GM18502 (cell line): Measurements from ENCODE around the gene BCL11A.
A peak's percentile ranks its signal among the peaks of the same experiment; 100 is the strongest.

ENCODE experiments used
- ATAC-seq: cut with Tn5 transposase; IDR thresholded peaks from one replicate; pipeline ENCODE4 v1.9.1; 2021; ENCODE audit warnings: mild to moderate bottlenecking; ENCODE audit not compliant: unreplicated experiment, poor library complexity

The BCL11A gene

DNA sequence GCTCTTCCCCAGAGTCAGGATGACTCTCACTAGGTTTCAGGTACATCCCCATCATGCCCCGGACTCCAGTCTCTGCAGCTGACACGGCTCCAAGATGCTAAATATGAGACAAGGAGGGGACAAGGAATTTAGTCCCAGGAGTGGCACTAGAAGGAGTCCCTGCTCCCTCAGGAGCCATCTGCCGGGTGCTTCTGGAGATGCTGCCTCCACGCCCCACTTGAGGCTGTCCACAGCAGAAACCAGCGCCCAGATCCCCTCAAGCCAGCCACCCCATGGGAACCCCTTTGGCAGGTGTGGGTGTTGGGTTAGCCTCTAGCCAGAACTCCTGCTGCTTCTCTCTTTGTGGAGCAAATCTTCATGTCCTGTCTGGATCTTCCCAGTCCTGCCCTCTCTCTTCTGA is 40.3 kb downstream of the BCL11A start:
- no peak for ATAC-seq

DNA sequence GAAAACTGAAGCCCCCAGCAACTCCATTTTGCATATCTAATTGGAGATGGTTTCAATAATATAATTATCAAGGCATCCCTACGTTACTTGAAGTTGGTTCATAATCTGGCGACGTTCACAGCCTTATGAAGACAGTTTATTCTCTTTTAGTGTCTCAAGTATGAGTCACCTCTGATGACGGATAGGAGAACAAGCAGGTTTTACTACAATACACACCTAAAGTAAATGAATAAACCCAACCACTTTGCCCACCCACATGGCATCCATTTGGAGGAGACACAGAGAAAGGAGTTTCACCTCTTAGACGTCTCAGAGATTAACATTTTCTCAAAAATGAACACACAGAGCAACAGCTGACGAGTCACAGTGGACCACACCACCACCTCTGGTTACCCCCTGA is 40.8 kb downstream of the BCL11A start:
- no peak for ATAC-seq

DNA sequence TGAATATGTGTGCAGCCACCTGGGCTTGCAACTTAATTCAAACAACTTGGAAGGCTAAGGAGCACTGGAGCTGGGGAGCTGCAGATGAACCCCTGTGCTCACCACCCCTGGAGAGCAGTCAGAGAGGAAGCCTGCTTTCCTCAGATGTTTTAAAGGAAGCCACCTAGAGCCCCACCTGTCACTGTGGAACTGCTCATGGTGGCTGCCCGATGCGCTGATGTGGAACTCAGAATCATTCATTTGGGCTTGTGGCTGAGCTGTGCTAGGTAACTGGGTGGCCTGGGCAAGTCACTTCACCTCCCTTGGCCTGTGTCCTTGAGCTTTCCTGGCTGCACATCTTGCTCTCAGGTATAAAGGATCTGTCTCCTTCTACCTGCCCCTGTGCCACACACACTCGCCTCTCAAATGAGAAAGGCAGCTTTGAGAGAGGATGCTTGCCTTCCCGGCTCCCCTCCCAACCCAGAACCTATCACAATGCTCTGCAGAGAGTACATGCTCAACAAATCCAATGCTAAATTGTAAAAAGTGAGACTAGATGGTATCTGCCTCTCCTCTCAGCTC is 41.3 kb downstream of the BCL11A start:
- peak; percentile 34 for ATAC-seq

DNA sequence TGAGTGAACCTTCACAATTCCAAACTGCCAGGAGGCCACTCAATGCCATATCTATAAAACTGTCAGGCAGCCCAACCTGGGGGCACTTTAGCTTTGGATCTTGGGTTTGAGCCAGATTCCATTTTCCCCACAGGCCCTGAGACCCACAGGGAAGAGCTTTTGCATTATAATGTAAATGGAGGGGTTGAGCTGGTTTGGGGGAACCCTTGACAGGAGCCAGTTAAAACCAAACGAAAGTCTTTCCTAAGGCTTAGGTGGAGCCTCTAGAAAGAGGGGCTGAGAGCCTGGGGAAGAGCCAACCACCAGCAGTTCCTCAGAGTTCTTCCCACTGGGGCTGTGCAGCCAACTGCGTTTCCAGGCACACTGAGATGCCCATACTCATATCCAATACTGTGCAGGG is 42.7 kb downstream of the BCL11A start:
- no peak for ATAC-seq

DNA sequence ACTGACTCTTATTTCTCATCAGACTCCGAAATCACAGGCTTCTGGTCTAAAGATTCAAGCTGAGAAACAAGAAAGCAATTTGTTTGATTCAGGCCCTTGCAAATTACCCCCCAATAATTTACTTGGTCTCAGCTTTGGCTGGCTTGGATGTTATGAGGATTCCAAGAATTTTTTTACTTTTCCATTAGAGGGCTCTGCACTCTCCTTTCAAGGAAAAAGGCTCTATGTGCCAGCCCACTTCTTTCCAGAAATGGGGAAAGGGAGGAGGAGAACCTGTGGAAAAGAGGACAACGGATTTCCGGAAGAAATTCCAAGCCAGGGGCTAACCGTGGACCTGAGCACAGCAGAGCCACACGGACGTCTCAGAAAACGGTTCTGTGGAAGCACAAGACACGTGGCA is 44.4 kb downstream of the BCL11A start:
- ATAC-seq, result no peak

DNA sequence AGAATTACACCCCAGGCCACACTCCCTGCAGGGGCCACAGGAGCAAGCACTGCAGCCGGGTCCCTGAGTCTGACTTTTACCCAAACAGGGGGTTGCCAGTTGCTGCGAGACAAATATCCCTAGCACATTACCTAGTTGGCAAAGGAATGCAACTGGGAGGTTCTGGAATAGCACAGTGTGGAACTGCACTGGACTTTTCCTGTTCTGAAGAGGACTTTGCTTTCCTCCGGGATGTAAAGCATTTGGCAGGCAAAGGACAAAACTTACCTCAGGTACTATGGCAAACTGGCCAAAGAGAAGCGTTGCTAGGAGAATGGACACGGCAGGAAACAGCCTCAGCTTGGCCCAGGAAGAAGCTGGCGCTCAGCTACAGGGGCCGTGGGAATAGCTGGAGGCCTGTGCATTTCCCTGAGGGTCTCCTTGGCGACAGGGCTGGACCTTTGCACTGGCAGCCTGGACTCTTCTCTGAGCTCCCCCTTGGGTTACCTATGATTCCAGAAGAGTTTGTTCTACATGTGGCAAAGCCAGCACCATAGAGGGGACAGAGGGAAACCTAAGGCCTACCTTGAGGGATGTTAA is 45.0 kb downstream of the BCL11A start:
- no peak for ATAC-seq

DNA sequence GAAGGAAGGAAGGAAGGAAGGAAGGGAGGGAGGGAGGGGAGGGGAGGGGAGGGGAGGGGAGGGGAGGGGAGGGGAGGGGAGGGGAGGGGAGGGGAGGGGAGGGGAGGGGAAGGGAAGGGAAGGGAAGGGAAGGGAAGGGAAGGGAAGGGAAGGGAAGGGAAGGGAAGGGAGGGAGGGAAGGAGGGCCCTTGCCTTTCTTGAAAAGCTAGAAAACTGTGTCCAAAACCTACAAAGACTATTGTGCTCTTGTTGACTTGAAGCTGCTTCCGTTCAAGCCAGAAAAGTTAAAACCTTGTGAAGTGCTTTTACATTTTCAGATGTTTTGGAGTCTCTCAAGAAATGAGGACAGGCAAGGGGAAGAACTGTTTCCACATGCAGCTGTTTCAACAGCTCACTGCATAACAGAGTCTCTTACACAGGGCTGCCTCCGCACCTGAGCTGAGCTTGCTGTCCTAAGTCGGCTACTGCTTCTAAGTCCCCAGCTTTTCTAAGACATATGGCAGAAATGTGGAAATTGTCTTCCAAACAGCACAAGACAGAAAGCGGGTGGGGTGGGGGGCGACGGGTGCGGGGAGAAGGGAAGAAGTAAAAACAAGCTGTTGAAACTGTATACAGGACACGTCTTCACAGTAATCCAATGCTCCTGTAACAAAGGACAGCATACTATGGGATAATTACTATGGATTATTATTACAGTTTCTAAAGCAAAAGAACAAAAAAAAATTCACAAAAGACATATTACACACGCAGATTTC is 46.1 kb downstream of the BCL11A start:
- no peak for ATAC-seq

DNA sequence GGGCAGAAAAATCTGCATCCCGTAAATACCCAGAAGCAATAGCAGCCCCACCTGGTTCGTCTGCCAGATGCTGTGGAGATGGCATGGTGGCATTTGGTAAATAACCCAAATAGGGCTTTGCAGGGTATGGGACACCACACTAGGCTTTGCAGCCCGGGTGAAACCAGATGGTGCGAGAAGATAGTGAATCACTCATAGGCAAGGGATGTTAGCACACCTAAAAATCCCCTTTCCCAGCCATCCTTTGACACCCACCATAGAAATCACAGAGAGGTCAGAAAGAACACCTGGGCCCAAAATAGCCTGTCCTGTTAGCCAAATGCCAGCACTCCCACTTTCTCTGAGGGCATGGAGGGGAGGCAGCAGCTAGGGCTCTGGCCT is 47.6 kb downstream of the BCL11A start:
- peak; percentile 63 for ATAC-seq

DNA sequence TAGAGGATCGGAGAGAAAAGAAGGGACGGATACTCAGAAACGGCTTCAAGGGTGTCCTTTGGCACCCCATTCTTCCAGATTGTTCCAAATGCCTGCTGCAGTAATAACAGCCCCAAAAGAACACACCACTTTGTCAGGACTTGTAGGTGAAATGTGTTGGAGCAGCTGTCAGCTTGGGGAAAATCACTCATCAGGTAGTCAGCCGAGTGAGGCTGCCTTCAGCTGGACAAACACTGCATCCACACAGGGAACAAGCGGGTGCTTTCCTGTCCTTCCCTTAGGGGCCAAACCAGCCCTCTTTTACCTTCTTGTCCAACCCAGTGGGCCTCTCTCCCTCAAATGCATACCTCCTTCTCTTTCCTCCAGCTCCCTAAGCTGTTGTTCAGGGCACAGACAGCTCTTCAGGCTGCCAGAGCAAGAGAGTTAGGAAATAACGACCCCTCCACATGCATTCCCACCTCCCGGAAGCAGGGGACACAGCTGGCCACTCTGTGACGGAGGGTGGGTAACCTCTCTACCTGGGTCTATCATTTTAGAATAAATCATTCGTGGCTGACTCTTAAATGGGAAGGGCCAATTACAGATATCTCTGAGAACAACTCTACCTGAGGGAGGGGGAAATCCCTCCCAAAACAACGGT is 48.1 kb downstream of the BCL11A start:
- ATAC-seq, result peak; percentile 9

DNA sequence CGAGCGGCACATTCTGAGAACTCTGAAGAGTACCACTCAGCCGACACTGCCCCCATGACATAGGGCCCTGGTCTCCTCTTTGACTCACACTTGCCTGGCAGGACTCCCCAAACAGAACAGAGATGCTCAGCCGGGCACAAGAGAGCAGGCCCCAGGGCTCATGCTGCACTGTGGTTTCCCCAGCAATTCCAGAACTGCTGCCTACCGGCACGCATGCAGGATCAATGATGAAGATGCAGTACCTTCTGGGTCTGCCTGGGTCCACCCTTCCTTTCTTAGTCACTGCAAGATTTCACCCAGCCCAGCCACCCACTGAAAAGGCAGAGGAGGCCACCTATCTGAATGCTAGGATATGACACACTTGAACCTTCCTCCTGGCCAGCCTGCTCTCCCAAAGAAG is 49.4 kb downstream of the BCL11A start:
- no peak for ATAC-seq

DNA sequence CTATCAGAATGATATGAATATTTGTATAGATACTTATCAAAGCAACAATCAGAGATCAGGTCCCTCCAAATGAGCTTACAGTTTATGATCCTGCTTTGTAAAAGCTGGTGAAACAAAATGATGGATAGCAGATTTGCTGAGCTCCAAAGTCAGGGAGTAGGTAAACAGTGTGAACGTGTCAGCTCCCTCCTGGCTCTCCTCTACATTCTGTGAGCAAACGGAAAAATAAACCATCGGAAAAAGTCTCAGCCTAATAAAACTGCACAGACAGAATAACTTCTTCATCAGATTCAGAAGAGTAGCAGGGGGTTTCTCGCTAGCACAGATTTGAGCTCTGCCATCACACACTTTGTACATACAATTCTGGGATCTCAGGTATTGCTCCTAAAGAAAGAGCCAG is 51.3 kb downstream of the BCL11A start:
- ATAC-seq, result no peak

DNA sequence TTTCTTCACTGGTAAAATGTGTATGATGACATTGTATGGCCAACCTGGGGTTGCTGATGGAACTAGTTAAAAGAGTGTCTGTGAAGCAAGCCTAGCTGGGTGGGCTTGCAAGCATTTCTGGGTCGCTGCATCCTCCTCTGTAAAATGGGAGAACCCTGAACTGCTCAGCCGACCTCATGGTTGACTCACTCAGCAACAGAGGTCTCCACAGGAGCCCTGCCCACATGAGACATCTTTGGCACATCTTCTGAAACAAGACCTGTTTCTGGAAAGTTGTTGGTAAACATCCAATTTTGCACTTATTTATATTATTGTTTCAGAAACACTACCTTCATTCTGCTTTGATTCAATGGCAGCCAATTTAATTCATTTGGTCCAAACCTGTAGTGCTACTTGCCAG is 52.6 kb downstream of the BCL11A start:
- no peak for ATAC-seq

DNA sequence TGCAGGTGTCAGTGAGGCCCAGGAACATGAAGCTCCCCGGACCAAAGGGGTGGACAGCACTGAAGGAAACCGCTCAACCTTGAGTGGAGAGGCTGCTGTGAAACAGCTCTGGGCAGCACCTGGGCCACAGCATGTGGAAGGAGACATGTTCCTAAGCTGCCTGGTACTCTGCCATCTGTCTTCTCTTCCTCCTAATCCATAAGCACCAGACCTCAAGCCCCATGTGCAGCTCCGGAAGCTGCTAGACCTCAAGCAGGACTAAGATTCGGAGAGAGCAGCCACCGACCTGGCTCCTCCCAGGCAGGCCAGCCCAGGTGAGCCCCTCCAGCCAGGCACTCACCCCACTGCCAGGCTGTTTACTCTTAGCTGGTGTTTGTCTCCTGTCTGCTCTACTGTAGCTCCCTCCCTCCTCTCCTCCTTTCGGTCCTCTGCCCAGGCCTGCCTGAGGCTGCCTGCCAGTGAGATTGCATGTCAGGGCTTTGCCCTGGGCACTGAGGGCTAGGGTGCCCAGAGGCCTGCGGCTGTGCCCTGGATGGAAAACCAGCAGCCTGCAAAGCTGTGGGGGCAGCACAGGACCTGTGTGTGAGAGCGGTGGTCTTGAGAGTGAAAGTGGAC is 53.7 kb downstream of the BCL11A start:
- ATAC-seq, result no peak

DNA sequence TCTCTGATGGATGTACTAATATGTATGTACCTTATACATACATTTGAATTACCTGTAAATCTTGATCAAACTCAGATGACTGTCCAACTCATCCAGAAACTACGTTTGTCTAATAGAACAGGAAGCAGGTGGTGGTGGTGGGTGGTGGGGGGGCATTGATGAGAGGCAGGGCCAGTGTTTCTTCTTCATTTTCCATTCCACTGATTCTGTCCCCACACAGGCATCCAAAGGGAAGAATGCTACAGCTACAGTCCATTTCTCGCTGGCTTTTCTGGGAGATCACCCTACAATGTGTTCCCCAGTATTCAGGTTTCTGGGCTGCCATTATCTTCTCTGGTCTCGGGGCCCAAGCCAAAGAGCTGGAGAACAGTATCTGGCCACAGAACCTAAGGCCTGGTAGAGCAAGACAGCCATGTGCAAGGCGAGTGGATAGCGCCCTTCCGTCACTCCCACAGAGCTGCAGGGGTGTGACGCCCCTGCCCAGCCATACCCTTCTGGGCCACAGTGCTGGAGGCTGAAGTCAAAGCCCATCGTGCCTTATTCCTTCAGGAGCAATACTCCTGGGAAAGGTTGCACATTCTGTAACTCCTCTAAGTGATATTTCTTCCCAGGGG is 54.5 kb downstream of the BCL11A start:
- peak; percentile 63 for ATAC-seq

DNA sequence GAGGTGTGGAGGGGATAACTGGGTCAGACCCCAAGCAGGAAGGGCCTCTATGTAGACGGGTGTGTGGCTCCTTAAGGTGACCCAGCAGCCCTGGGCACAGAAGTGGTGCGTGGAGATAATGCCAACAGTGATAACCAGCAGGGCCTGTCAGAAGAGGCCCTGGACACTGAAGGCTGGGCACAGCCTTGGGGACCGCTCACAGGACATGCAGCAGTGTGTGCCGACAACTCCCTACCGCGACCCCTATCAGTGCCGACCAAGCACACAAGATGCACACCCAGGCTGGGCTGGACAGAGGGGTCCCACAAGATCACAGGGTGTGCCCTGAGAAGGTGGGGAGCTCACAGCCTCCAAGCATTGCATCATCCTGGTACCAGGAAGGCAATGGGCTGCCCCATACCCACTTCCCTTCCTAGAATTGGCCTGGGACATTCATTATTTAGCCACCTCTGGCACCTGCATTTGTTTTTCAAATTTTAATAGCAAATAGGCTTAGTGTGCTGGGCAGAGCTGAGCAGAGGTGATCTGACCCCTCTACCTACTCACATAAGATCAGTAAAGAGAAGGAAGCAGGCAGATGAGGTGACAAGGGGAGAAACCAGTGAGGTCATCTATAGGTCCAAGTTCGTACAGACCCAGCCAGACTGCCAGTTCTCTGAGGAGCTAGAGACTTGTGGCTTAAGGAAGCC is 55.2 kb downstream of the BCL11A start:
- no peak for ATAC-seq

DNA sequence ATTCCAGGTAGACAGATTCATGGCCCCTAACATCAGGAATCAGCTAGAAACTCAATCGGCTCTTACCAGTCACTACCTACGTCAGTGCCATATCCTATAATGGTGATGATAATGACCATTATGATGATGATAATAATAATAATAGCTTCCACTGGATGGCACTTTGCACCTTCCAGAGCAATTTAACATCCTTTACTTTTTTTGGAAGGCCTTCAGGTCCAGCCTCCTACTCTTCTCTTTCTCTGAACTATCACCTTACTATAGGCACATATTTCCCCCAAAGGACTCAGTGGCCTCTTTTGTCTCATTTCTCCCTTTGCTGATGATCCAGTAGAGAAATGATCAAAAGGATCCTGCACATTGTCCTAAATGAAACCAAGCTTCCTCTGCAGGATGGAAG is 56.0 kb downstream of the BCL11A start:
- ATAC-seq, result no peak

DNA sequence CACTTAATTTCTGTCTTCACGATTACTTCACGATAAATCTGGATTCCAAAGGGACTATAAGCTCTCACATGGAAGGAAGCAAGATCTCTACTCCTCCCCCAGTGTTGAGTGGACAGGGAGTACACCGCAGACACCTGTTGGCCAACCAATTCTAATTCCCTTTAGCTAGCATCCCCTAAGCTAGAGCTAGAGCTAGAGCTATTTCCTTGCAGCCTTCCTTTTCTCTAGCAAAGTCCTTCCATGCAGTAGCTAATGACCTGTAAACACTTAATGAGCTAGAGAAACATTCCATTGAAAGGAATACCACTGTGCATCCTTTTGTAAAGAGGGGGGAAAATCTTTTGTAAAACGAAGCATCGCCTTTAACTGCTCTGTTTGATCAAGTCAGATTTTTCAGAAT is 56.5 kb downstream of the BCL11A start:
- ATAC-seq, result no peak

DNA sequence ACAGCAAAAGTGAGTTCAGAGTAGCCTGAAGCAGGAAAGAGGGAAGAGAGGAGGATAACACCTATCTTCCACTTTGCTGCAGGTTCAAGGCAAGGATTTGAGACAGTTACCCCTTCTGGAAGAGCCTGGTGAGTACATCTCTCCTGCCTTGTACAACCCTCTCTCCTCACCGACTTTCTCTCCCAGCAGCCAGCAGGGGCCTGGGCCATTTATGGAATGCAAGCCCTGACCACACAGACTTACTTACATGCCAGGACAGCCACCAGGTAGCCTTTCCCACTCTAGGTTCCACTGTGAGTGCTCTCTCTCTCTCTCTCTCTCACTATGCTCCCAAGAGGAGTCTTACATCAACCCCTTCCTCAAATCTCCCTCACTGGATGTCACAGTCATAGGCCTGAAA is 57.0 kb downstream of the BCL11A start:
- no peak for ATAC-seq

DNA sequence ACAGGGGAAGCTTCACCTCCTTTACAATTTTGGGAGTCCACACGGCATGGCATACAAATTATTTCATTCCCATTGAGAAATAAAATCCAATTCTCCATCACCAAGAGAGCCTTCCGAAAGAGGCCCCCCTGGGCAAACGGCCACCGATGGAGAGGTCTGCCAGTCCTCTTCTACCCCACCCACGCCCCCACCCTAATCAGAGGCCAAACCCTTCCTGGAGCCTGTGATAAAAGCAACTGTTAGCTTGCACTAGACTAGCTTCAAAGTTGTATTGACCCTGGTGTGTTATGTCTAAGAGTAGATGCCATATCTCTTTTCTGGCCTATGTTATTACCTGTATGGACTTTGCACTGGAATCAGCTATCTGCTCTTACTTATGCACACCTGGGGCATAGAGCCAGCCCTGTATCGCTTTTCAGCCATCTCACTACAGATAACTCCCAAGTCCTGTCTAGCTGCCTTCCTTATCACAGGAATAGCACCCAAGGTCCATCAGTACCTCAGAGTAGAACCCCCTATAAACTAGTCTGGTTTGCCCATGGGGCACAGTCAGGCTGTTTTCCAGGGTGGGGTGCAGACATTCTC is 58.3 kb downstream of the BCL11A start:
- ATAC-seq, result no peak
